Measurements from ENCODE around the gene SLC8B1. TPM values are rescaled to one million over a fixed set of nuclear protein-coding genes. Genes with fewer than 3 reads are reported as not detected.

The SLC8B1 gene
- total RNA-seq, 1 experiment from 2014 or later = 15.7 TPM

- no peak overlapping the region for H3K27ac Mint-ChIP-seq (ENCODE audit: low read depth, unreplicated experiment)
- H3K9me3 Mint-ChIP-seq (ENCODE audit: unreplicated experiment) = no peaks in the 10 kb centered on the region
- BruUV-seq (replicated peaks) = no TSS peak
- no peak for DNase-seq (ENCODE audit: unreplicated experiment)
- TF ChIP-seq CTCF (IDR thresholded peaks at IDR 0.05; ENCODE audit: unreplicated experiment) = no peak
- ChIA-PET CTCF (no interaction called here), POLR2A (interaction anchor here (1.1 kb wide), 1 partner anchor 11 kb away, joined by 4 read pairs; no protein-coding TSS in a partner anchor)
- H3K4me3 Mint-ChIP-seq (ENCODE audit: unreplicated experiment) = no peak overlapping the region
- H3K27me3 Mint-ChIP-seq (ENCODE audit: insufficient read depth, unreplicated experiment) = no peaks in the 10 kb centered on the region
- H3K4me1 Mint-ChIP-seq (ENCODE audit: insufficient read depth, unreplicated experiment) = no peaks in the 10 kb centered on the region
- H3K36me3 Mint-ChIP-seq (ENCODE audit: insufficient read depth, unreplicated experiment) = peaks cover 86% of the 10 kb centered on the region
- intact Hi-C loops (cut with micrococcal nuclease) = no loop called here
Measured at GRCh38 chr12:113278633-113279032, 56.3 kb downstream of the SLC8B1 start.

GRCh38 chr12:113278141-113278540 lies 56.8 kb downstream of the SLC8B1 start:
- TF ChIP-seq CTCF (IDR thresholded peaks at IDR 0.05; ENCODE audit: unreplicated experiment) = no peak
- Mint-ChIP-seq H3K27me3 (ENCODE audit: insufficient read depth, unreplicated experiment) (no peaks in the 10 kb centered on the region), H3K36me3 (ENCODE audit: insufficient read depth, unreplicated experiment) (peaks cover 86% of the 10 kb centered on the region), H3K9me3 (ENCODE audit: unreplicated experiment) (no peaks in the 10 kb centered on the region), H3K4me3 (ENCODE audit: unreplicated experiment) (no peak overlapping the region), H3K27ac (ENCODE audit: low read depth, unreplicated experiment) (no peak overlapping the region), H3K4me1 (ENCODE audit: insufficient read depth, unreplicated experiment) (no peaks in the 10 kb centered on the region)
- CTCF ChIA-PET = interaction anchor here (0.8 kb wide), 1 partner anchor 56 kb away, joined by 3 read pairs; no protein-coding TSS in a partner anchor
- no peak for DNase-seq (ENCODE audit: unreplicated experiment)
- POLR2A ChIA-PET = interaction anchor here (1.1 kb wide), 1 partner anchor 12 kb away, joined by 4 read pairs; no protein-coding TSS in a partner anchor
- BruUV-seq (replicated peaks) = no TSS peak
- intact Hi-C loops (cut with micrococcal nuclease) = no loop called here

- Mint-ChIP-seq H3K27ac (ENCODE audit: low read depth, unreplicated experiment) (no peak overlapping the region), H3K9me3 (ENCODE audit: unreplicated experiment) (no peaks in the 10 kb centered on the region), H3K27me3 (ENCODE audit: insufficient read depth, unreplicated experiment) (no peaks in the 10 kb centered on the region), H3K4me1 (ENCODE audit: insufficient read depth, unreplicated experiment) (peaks cover 2% of the 10 kb centered on the region), H3K36me3 (ENCODE audit: insufficient read depth, unreplicated experiment) (peaks cover 86% of the 10 kb centered on the region), H3K4me3 (ENCODE audit: unreplicated experiment) (no peak overlapping the region)
- intact Hi-C loops (cut with micrococcal nuclease) = no loop called here
- no peak for TF ChIP-seq CTCF (IDR thresholded peaks at IDR 0.05; ENCODE audit: unreplicated experiment)
- ChIA-PET POLR2A (interaction anchor here (1.1 kb wide), 1 partner anchor 13 kb away, joined by 4 read pairs; no protein-coding TSS in a partner anchor), CTCF (interaction anchor here (0.6 to 0.8 kb wide), 2 partner anchors 52 to 55 kb away, joined by 3 to 4 read pairs; no protein-coding TSS in a partner anchor)
- no peak for DNase-seq (ENCODE audit: unreplicated experiment)
- BruUV-seq (replicated peaks) = no TSS peak
Measured at GRCh38 chr12:113277511-113277910, 57.4 kb downstream of the SLC8B1 start.

GRCh38 chr12:113276946-113277500 lies 57.9 kb downstream of the SLC8B1 start:
- Mint-ChIP-seq H3K4me3 (ENCODE audit: unreplicated experiment) (no peak overlapping the region), H3K4me1 (ENCODE audit: insufficient read depth, unreplicated experiment) (peaks cover 7% of the 10 kb centered on the region), H3K27me3 (ENCODE audit: insufficient read depth, unreplicated experiment) (no peaks in the 10 kb centered on the region), H3K27ac (ENCODE audit: low read depth, unreplicated experiment) (no peak overlapping the region), H3K36me3 (ENCODE audit: insufficient read depth, unreplicated experiment) (peaks cover 86% of the 10 kb centered on the region), H3K9me3 (ENCODE audit: unreplicated experiment) (no peaks in the 10 kb centered on the region)
- no TSS peak for BruUV-seq (replicated peaks)
- CTCF ChIA-PET = interaction anchor here (0.6 kb wide), 1 partner anchor 51 kb away, joined by 4 read pairs; no protein-coding TSS in a partner anchor
- no peak for DNase-seq (ENCODE audit: unreplicated experiment)
- intact Hi-C loops (cut with micrococcal nuclease) = no loop called here
- POLR2A ChIA-PET = no interaction called here
- TF ChIP-seq CTCF (IDR thresholded peaks at IDR 0.05; ENCODE audit: unreplicated experiment) = no peak
